ENCODE measurements around the gene FADD. TPM values are rescaled to one million over a fixed set of nuclear protein-coding genes. Genes with fewer than 3 reads are reported as not detected.

FADD gene
- total RNA-seq, 1 donor from 2014 or later, result 20.0 TPM

- peak overlapping the region; percentile 80 for H3K4me3 Mint-ChIP-seq (ENCODE audit: low read depth)
- H3K36me3 Mint-ChIP-seq (ENCODE audit: insufficient read depth), result peaks cover 8% of the 10 kb centered on the region
- no peak for DNase-seq (ENCODE audit: low spot score, unreplicated experiment)
- H3K4me1 Mint-ChIP-seq (ENCODE audit: low read depth), result peaks cover 12% of the 10 kb centered on the region
- H3K27me3 Mint-ChIP-seq, result no peaks in the 10 kb centered on the region
- H3K27ac Mint-ChIP-seq, result peak overlapping the region; percentile 96
- peaks cover 3% of the 10 kb centered on the region for H3K9me3 Mint-ChIP-seq (ENCODE audit: low read depth)
- TF ChIP-seq CTCF (IDR thresholded peaks at IDR 0.05; ENCODE audit: unreplicated experiment), result no peak
Measured at GRCh38 chr11:70203751-70204465, 812 bp downstream of the FADD start.

- no peak for DNase-seq (ENCODE audit: low spot score, unreplicated experiment)
- Mint-ChIP-seq H3K27ac (peak overlapping the region; percentile 96), H3K9me3 (ENCODE audit: low read depth) (peaks cover 3% of the 10 kb centered on the region), H3K36me3 (ENCODE audit: insufficient read depth) (peaks cover 12% of the 10 kb centered on the region), H3K4me3 (ENCODE audit: low read depth) (peak overlapping the region; percentile 80), H3K4me1 (ENCODE audit: low read depth) (peaks cover 12% of the 10 kb centered on the region), H3K27me3 (no peaks in the 10 kb centered on the region)
- TF ChIP-seq CTCF (IDR thresholded peaks at IDR 0.05; ENCODE audit: unreplicated experiment), result no peak
Measured at GRCh38 chr11:70204466-70204799, 1.3 kb downstream of the FADD start.

- DNase-seq (ENCODE audit: low spot score, unreplicated experiment), result no peak
- Mint-ChIP-seq H3K27ac (peak overlapping the region; percentile 96), H3K27me3 (no peaks in the 10 kb centered on the region), H3K4me1 (ENCODE audit: low read depth) (peaks cover 12% of the 10 kb centered on the region), H3K4me3 (ENCODE audit: low read depth) (peak overlapping the region; percentile 80), H3K9me3 (ENCODE audit: low read depth) (no peaks in the 10 kb centered on the region), H3K36me3 (ENCODE audit: insufficient read depth) (peaks cover 16% of the 10 kb centered on the region)
- TF ChIP-seq CTCF (IDR thresholded peaks at IDR 0.05; ENCODE audit: unreplicated experiment), result no peak
Measured at GRCh38 chr11:70205049-70205725, 2.1 kb downstream of the FADD start.

GRCh38 chr11:70205766-70206165, 2.7 kb downstream of the FADD start:
- Mint-ChIP-seq H3K9me3 (ENCODE audit: low read depth) (no peaks in the 10 kb centered on the region), H3K36me3 (ENCODE audit: insufficient read depth) (peaks cover 16% of the 10 kb centered on the region), H3K27ac (no peak overlapping the region), H3K27me3 (no peaks in the 10 kb centered on the region), H3K4me3 (ENCODE audit: low read depth) (no peak overlapping the region), H3K4me1 (ENCODE audit: low read depth) (peaks cover 12% of the 10 kb centered on the region)
- DNase-seq (ENCODE audit: low spot score, unreplicated experiment), result no peak
- TF ChIP-seq CTCF (IDR thresholded peaks at IDR 0.05; ENCODE audit: unreplicated experiment), result no peak

GRCh38 chr11:70206226-70206981, 3.3 kb downstream of the FADD start:
- no peak overlapping the region for H3K27ac Mint-ChIP-seq
- H3K4me1 Mint-ChIP-seq (ENCODE audit: low read depth), result peaks cover 12% of the 10 kb centered on the region
- no peak overlapping the region for H3K4me3 Mint-ChIP-seq (ENCODE audit: low read depth)
- no peaks in the 10 kb centered on the region for H3K27me3 Mint-ChIP-seq
- DNase-seq (ENCODE audit: low spot score, unreplicated experiment), result no peak
- peaks cover 16% of the 10 kb centered on the region for H3K36me3 Mint-ChIP-seq (ENCODE audit: insufficient read depth)
- H3K9me3 Mint-ChIP-seq (ENCODE audit: low read depth), result no peaks in the 10 kb centered on the region
- no peak for TF ChIP-seq CTCF (IDR thresholded peaks at IDR 0.05; ENCODE audit: unreplicated experiment)
